ENCODE measurements around the gene ACP2. TPM values are rescaled to one million over a fixed set of nuclear protein-coding genes. Genes with fewer than 3 reads are reported as not detected.

Gene ACP2
- total and polyA plus RNA-seq, 5 donors from 2014 or later: 16.3 to 27.7 (median 17.8) TPM

- Histone ChIP-seq H3K4me1 (ENCODE audit: control insufficient read depth, insufficient read depth, low read length, poor library complexity, severe bottlenecking) (peaks cover 6% of the 10 kb centered on the region), H3K27me3 (ENCODE audit: control insufficient read depth, insufficient read depth, low read length) (no peaks in the 10 kb centered on the region), H3K9me3 (ENCODE audit: control insufficient read depth in 2 of 2, low read length in 2 of 2) (no peaks in the 10 kb centered on the region), H3K36me3 (ENCODE audit: control insufficient read depth, insufficient read depth, low read length) (peaks cover 57% of the 10 kb centered on the region), H3K4me3 (ENCODE audit: low read depth, low read length) (no peak overlapping the region), H3K27ac (ENCODE audit: insufficient read depth, low read length, poor library complexity, severe bottlenecking) (no peak overlapping the region)
- Mint-ChIP-seq H3K9me3 (peaks cover 0 to 2% (median 0%) of the 10 kb centered on the region in 7 donors), H3K4me1 (peaks cover 11 to 32% (median 24%) of the 10 kb centered on the region in 4 donors), H3K27ac (no peak overlapping the region), H3K4me3 (no peak overlapping the region), H3K27me3 (no peaks in the 10 kb centered on the region), H3K36me3 (peaks cover 41% of the 10 kb centered on the region)
- DNase-seq: no peak
- ATAC-seq (ENCODE audit: low read depth in 2 of 2): no peak
Observed at GRCh38 chr11:47222696-47223095, 25.9 kb downstream of the ACP2 start.

DNA sequence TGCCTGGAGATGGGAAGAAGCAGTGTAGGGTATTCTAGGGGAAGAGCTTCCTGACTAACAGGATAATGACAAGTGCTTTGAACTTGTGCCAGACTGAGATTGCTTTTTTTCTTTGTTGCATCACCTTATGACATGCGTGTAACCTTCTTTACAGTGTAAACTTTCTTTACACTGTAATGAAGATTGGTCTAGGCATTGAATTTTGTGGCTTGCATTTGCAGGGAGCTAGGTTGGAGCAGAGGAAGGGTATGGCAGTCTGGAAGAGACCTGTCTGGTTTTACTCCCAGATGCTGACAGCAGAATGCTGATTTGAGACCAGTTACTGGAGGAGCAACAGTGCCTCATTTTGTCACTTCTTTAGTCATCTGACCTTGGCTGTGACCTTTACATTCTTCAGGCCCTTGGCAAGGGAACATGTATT lies 28.2 kb downstream of the ACP2 start:
- no peak for DNase-seq
- Mint-ChIP-seq H3K4me3 (peak overlapping the region in 1 of 4 donors; percentile 47), H3K27ac (peak overlapping the region in 2 of 3 donors; percentile 1 to 54), H3K4me1 (peaks cover 20 to 45% (median 31%) of the 10 kb centered on the region in 4 donors), H3K36me3 (peaks cover 32% of the 10 kb centered on the region), H3K27me3 (no peaks in the 10 kb centered on the region), H3K9me3 (peaks cover 0 to 2% (median 0%) of the 10 kb centered on the region in 7 donors)
- Histone ChIP-seq H3K27ac (ENCODE audit: insufficient read depth, low read length, poor library complexity, severe bottlenecking) (no peak overlapping the region), H3K9me3 (ENCODE audit: control insufficient read depth in 2 of 2, low read length in 2 of 2) (no peaks in the 10 kb centered on the region), H3K36me3 (ENCODE audit: control insufficient read depth, insufficient read depth, low read length) (peaks cover 39% of the 10 kb centered on the region), H3K4me1 (ENCODE audit: control insufficient read depth, insufficient read depth, low read length, poor library complexity, severe bottlenecking) (peaks cover 21% of the 10 kb centered on the region), H3K4me3 (ENCODE audit: low read depth, low read length) (no peak overlapping the region), H3K27me3 (ENCODE audit: control insufficient read depth, insufficient read depth, low read length) (no peaks in the 10 kb centered on the region)
- ATAC-seq (ENCODE audit: low read depth in 2 of 2): no peak

GRCh38 chr11:47216121-47216798 lies 32.4 kb downstream of the ACP2 start:
- Mint-ChIP-seq H3K9me3 (peaks cover 0 to 2% (median 0%) of the 10 kb centered on the region in 7 donors), H3K36me3 (peaks cover 15% of the 10 kb centered on the region), H3K4me3 (peak overlapping the region; percentile 96 to 100 (median 99)), H3K4me1 (peaks cover 21 to 46% (median 28%) of the 10 kb centered on the region in 4 donors), H3K27ac (peak overlapping the region; percentile 92 to 99 (median 98)), H3K27me3 (peaks cover 5% of the 10 kb centered on the region)
- Histone ChIP-seq H3K4me1 (ENCODE audit: control insufficient read depth, insufficient read depth, low read length, poor library complexity, severe bottlenecking) (peaks cover 25% of the 10 kb centered on the region), H3K27me3 (ENCODE audit: control insufficient read depth, insufficient read depth, low read length) (no peaks in the 10 kb centered on the region), H3K4me3 (ENCODE audit: low read depth, low read length) (peak overlapping the region; percentile 86), H3K9me3 (ENCODE audit: control insufficient read depth in 2 of 2, low read length in 2 of 2) (no peaks in the 10 kb centered on the region), H3K36me3 (ENCODE audit: control insufficient read depth, insufficient read depth, low read length) (peaks cover 20% of the 10 kb centered on the region), H3K27ac (ENCODE audit: insufficient read depth, low read length, poor library complexity, severe bottlenecking) (peak overlapping the region; percentile 84)
- DNase-seq (peak in 2 of 3 donors; percentile 19 to 79), ATAC-seq (ENCODE audit: low read depth in 2 of 2) (peak; percentile 19 to 25)

DNA sequence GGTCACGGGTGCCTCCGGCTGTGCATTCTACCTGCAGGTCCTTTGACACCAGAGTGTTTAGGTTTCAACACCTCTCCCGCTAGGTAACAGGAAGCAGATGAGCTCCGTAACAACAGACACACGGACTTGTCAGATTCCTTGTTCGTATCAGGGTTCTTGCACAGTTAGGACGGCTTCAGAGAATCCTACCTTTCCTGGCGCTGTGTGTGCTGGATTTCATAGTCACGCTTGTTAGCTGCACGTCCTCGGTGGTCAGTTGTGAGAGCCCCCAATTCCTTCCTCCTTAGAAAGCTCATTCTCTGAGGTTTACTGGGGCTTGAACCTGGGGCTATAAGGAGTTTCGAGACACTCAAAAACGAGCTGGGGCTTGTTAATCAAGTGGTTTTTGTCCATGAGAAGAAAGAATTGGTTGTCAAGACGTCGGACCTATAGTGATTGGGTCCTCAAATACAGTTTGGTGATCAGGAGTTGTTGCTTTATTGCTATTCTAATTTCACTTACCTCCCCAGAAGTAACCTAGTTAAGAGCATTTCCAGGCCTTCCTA lies 33.2 kb downstream of the ACP2 start:
- Histone ChIP-seq H3K27me3 (ENCODE audit: control insufficient read depth, insufficient read depth, low read length) (no peaks in the 10 kb centered on the region), H3K9me3 (ENCODE audit: control insufficient read depth in 2 of 2, low read length in 2 of 2) (no peaks in the 10 kb centered on the region), H3K36me3 (ENCODE audit: control insufficient read depth, insufficient read depth, low read length) (peaks cover 17% of the 10 kb centered on the region), H3K4me1 (ENCODE audit: control insufficient read depth, insufficient read depth, low read length, poor library complexity, severe bottlenecking) (peaks cover 25% of the 10 kb centered on the region), H3K4me3 (ENCODE audit: low read depth, low read length) (peak overlapping the region; percentile 86), H3K27ac (ENCODE audit: insufficient read depth, low read length, poor library complexity, severe bottlenecking) (peak overlapping the region; percentile 84)
- DNase-seq: no peak
- peaks cover 19 to 45% (median 28%) of the 10 kb centered on the region in 4 donors for H3K4me1 Mint-ChIP-seq
- peak overlapping the region; percentile 92 to 99 (median 98) for H3K27ac Mint-ChIP-seq
- peaks cover 0 to 2% (median 0%) of the 10 kb centered on the region in 7 donors for H3K9me3 Mint-ChIP-seq
- peak overlapping the region; percentile 96 to 100 (median 99) for H3K4me3 Mint-ChIP-seq
- no peak for ATAC-seq (ENCODE audit: low read depth in 2 of 2)
- H3K27me3 Mint-ChIP-seq: peaks cover 5% of the 10 kb centered on the region
- H3K36me3 Mint-ChIP-seq: peaks cover 14% of the 10 kb centered on the region

GRCh38 chr11:47213950-47214565 lies 34.6 kb downstream of the ACP2 start:
- peaks cover 9% of the 10 kb centered on the region for H3K36me3 Mint-ChIP-seq
- H3K4me3 Mint-ChIP-seq: peak overlapping the region; percentile 96 to 100 (median 99)
- peak overlapping the region; percentile 84 for H3K27ac ChIP-seq (ENCODE audit: insufficient read depth, low read length, poor library complexity, severe bottlenecking)
- H3K9me3 ChIP-seq (ENCODE audit: control insufficient read depth in 2 of 2, low read length in 2 of 2): no peaks in the 10 kb centered on the region
- H3K4me1 Mint-ChIP-seq: peaks cover 16 to 38% (median 27%) of the 10 kb centered on the region in 4 donors
- ATAC-seq (ENCODE audit: low read depth in 2 of 2) (peak; percentile 73 to 80), DNase-seq (peak; percentile 79 to 94 (median 81))
- peaks cover 5% of the 10 kb centered on the region for H3K27me3 Mint-ChIP-seq
- H3K9me3 Mint-ChIP-seq: no peaks in the 10 kb centered on the region
- peak overlapping the region; percentile 98 to 99 (median 99) for H3K27ac Mint-ChIP-seq
- H3K36me3 ChIP-seq (ENCODE audit: control insufficient read depth, insufficient read depth, low read length): peaks cover 8% of the 10 kb centered on the region
- H3K4me3 ChIP-seq (ENCODE audit: low read depth, low read length): peak overlapping the region; percentile 79
- peaks cover 25% of the 10 kb centered on the region for H3K4me1 ChIP-seq (ENCODE audit: control insufficient read depth, insufficient read depth, low read length, poor library complexity, severe bottlenecking)
- H3K27me3 ChIP-seq (ENCODE audit: control insufficient read depth, insufficient read depth, low read length): no peaks in the 10 kb centered on the region

DNA sequence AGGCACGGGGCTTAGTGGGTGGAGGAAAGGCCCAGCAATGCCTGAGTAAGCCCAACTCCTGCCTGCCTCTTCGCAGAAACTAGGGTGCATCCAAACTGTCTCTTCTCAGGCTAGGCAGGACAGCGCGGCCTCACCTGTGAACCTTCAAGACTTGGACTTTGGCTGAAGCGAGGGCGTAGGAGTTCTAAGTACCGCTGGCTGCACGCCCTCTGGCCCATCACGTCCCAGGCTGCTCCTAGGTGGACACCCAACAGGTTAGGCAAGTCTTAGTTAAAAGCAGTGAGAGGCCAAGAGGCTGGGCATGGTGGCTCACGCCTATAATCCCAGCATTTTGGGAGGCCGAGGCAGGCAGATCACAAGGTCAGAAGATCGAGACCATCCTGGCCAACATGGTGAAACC lies 35.7 kb downstream of the ACP2 start:
- H3K9me3 ChIP-seq (ENCODE audit: control insufficient read depth in 2 of 2, low read length in 2 of 2): no peaks in the 10 kb centered on the region
- Mint-ChIP-seq H3K27ac (no peak overlapping the region), H3K9me3 (no peaks in the 10 kb centered on the region), H3K36me3 (peaks cover 2% of the 10 kb centered on the region), H3K4me3 (peak overlapping the region in 1 of 4 donors; percentile 25), H3K27me3 (peaks cover 5% of the 10 kb centered on the region), H3K4me1 (peaks cover 11 to 31% (median 21%) of the 10 kb centered on the region in 4 donors)
- no peaks in the 10 kb centered on the region for H3K27me3 ChIP-seq (ENCODE audit: control insufficient read depth, insufficient read depth, low read length)
- no peak overlapping the region for H3K4me3 ChIP-seq (ENCODE audit: low read depth, low read length)
- no peak for ATAC-seq (ENCODE audit: low read depth in 2 of 2)
- H3K36me3 ChIP-seq (ENCODE audit: control insufficient read depth, insufficient read depth, low read length): peaks cover 3% of the 10 kb centered on the region
- peaks cover 21% of the 10 kb centered on the region for H3K4me1 ChIP-seq (ENCODE audit: control insufficient read depth, insufficient read depth, low read length, poor library complexity, severe bottlenecking)
- H3K27ac ChIP-seq (ENCODE audit: insufficient read depth, low read length, poor library complexity, severe bottlenecking): no peak overlapping the region
- DNase-seq: no peak

- Mint-ChIP-seq H3K9me3 (no peaks in the 10 kb centered on the region), H3K4me1 (no peaks in the 10 kb centered on the region), H3K36me3 (no peaks in the 10 kb centered on the region), H3K4me3 (no peak overlapping the region), H3K27ac (no peak overlapping the region), H3K27me3 (peaks cover 10% of the 10 kb centered on the region)
- Histone ChIP-seq H3K4me1 (ENCODE audit: control insufficient read depth, insufficient read depth, low read length, poor library complexity, severe bottlenecking) (no peaks in the 10 kb centered on the region), H3K27ac (ENCODE audit: insufficient read depth, low read length, poor library complexity, severe bottlenecking) (no peak overlapping the region), H3K4me3 (ENCODE audit: low read depth, low read length) (no peak overlapping the region), H3K27me3 (ENCODE audit: control insufficient read depth, insufficient read depth, low read length) (no peaks in the 10 kb centered on the region), H3K9me3 (ENCODE audit: control insufficient read depth in 2 of 2, low read length in 2 of 2) (no peaks in the 10 kb centered on the region), H3K36me3 (ENCODE audit: control insufficient read depth, insufficient read depth, low read length) (no peaks in the 10 kb centered on the region)
- no peak for DNase-seq
- ATAC-seq (ENCODE audit: low read depth in 2 of 2): no peak
Observed at GRCh38 chr11:47208628-47209027, 40.0 kb downstream of the ACP2 start.

Data from CD4-positive, CD25-positive, alpha-beta regulatory T cell (primary cell).